Neural crest cell (in vitro differentiated cells): ENCODE data around the gene KAT6B. TPM values are rescaled to one million over a fixed set of nuclear protein-coding genes. Genes with fewer than 3 reads are reported as not detected.

Experiments used
- DNase-seq: peaks from one replicate; pipeline ENCODE4 v3.0.0; 2021; ENCODE audit warnings: low read depth, mixed read lengths, low spot score
- H3K27ac Mint-ChIP-seq: one replicate; pipeline ENCODE4 v1.8.0; 2021; ENCODE audit warnings: mild to moderate bottlenecking, mixed read lengths; ENCODE audit not compliant: unreplicated experiment
- H3K27me3 Mint-ChIP-seq: 2 replicates; pipeline ENCODE4 v1.8.0; 2021; ENCODE audit warnings: low read depth, mild to moderate bottlenecking, mixed read lengths
- H3K36me3 Mint-ChIP-seq: 2 replicates; pipeline ENCODE4 v1.8.0; 2021; ENCODE audit warnings: low read depth, mild to moderate bottlenecking, mixed read lengths
- H3K4me1 Mint-ChIP-seq: 2 replicates; pipeline ENCODE4 v1.8.0; 2021; ENCODE audit warnings: mixed read lengths
- H3K4me3 Mint-ChIP-seq: one replicate; pipeline ENCODE4 v1.8.0; 2021; ENCODE audit warnings: mild to moderate bottlenecking, mixed read lengths
- H3K9me3 Mint-ChIP-seq: 2 replicates; pipeline ENCODE4 v1.8.0; 2021; ENCODE audit warnings: mixed read lengths
- total RNA-seq: library from RNA; stranded (reverse); gene quantifications from 2 replicates; pipeline ENCODE4 v1.2.1, GENCODE V29; 2021
- TF ChIP-seq, protein P1 (sequence below): fragments of 200-600 bp; sonication (generic); conservative IDR thresholded peaks from 2 replicates; pipeline ENCODE4 v1.5.0; 2021; ENCODE audit warnings: antibody characterized with exemption, mild to moderate bottlenecking

The KAT6B gene
- total RNA-seq, 1 donor from 2014 or later: 34.2 TPM

DNA sequence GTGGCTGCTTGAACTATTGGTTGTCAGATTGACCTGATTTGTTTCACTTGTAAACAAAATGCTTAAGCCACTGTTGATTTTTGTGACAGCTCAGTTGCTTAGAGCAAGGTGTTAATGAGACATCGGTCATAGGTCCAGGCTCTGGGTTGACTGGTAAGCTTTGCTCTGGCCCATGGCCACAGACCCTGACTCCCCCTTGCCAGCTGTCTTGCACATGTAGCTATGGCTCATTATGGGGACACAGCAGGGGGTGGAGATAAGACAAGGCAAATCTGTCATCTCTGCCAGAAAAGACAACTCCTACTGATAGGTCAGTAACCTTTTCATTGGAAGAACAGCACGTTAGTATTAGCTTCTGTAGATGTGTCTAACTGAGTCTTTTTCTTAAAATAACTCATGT, 95.3 kb downstream of the KAT6B start:
- Mint-ChIP-seq H3K27me3 (no peaks in the 10 kb centered on the region), H3K4me1 (peaks cover 39% of the 10 kb centered on the region), H3K9me3 (no peaks in the 10 kb centered on the region), H3K36me3 (peaks cover 14% of the 10 kb centered on the region), H3K27ac (no peak overlapping the region), H3K4me3 (no peak overlapping the region)
- no peak for DNase-seq
- TF ChIP-seq, protein P1, sequence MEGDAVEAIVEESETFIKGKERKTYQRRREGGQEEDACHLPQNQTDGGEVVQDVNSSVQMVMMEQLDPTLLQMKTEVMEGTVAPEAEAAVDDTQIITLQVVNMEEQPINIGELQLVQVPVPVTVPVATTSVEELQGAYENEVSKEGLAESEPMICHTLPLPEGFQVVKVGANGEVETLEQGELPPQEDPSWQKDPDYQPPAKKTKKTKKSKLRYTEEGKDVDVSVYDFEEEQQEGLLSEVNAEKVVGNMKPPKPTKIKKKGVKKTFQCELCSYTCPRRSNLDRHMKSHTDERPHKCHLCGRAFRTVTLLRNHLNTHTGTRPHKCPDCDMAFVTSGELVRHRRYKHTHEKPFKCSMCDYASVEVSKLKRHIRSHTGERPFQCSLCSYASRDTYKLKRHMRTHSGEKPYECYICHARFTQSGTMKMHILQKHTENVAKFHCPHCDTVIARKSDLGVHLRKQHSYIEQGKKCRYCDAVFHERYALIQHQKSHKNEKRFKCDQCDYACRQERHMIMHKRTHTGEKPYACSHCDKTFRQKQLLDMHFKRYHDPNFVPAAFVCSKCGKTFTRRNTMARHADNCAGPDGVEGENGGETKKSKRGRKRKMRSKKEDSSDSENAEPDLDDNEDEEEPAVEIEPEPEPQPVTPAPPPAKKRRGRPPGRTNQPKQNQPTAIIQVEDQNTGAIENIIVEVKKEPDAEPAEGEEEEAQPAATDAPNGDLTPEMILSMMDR: no peak

DNA sequence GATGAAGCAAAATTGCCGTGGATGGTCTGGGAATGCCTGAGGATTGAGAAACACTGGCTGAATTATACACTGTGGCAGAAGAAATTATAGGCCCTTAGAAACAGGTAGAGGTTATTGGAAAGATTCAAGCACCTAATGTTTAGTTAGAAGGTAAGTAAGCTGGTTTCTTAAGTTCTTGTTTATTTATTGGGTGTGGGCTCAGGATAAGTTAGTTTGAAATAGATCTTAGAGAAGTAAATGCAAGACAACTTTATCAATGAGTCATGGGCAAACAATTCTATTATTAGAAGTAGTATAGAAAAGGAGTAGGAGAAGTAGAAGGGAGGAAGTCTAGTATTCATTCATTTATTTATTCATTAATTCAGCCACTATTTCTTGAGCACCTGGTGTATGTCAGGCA, 96.5 kb downstream of the KAT6B start:
- no peaks in the 10 kb centered on the region for H3K27me3 Mint-ChIP-seq
- H3K36me3 Mint-ChIP-seq: peaks cover 11% of the 10 kb centered on the region
- no peak for DNase-seq
- H3K9me3 Mint-ChIP-seq: no peaks in the 10 kb centered on the region
- no peak overlapping the region for H3K27ac Mint-ChIP-seq
- H3K4me3 Mint-ChIP-seq: no peak overlapping the region
- H3K4me1 Mint-ChIP-seq: peaks cover 46% of the 10 kb centered on the region
- TF ChIP-seq, protein P1: no peak

DNA sequence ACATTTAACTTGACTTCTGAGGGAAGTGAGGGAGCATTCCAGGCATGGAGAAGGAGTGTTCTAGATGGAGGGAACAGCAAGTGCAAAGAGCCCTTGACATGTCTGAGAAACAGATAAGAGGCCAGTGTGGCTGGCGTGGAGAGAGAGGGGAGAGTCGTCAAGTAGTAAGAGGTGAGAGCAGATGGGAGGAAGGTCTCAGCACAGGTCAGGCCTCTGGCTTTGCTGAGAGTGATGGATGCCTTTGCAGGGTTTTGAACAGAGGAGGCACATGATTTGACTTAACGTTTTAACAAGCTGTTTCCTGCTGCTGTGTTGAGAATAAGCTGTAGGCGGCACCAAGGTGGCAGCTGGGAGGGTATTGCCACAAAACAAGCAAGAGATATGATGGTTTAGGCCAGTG, 97.2 kb downstream of the KAT6B start:
- no peak overlapping the region for H3K4me3 Mint-ChIP-seq
- DNase-seq: no peak
- H3K27me3 Mint-ChIP-seq: no peaks in the 10 kb centered on the region
- H3K9me3 Mint-ChIP-seq: no peaks in the 10 kb centered on the region
- TF ChIP-seq, protein P1: no peak
- no peak overlapping the region for H3K27ac Mint-ChIP-seq
- peaks cover 46% of the 10 kb centered on the region for H3K4me1 Mint-ChIP-seq
- H3K36me3 Mint-ChIP-seq: peaks cover 11% of the 10 kb centered on the region

DNA sequence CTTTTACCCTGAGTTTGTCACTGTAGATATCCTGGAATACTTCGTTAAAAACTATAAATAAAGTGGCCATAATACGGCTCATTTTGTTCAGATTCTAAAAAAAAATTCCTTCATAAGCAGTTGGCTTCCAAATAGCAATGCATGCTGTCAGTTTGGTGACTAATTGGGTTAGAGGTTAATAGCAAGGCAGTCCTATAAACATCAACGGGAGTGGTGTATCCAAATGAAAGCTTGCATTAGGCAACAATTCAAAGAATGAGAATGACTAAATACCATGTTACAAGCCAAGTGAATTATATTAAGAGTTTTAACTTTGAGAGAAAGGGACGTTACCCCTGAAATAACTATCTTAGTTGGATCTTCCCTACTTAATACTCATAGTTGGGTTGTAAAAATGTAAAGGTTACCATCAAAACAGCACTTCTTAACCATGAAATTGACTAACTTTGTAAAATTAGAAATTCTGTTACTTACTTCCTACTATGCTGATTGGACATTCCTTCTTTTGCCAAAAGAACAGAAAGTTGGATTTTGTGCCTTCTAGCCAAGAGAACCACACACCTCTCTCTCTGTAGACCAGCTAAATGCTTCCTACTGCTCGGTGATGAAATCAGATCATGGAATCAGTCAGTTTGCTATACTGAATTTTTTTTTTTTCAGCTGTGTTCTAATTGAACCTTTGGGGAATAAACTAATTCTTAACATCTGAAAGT, 98.0 kb downstream of the KAT6B start:
- Mint-ChIP-seq H3K4me3 (no peak overlapping the region), H3K36me3 (peaks cover 11% of the 10 kb centered on the region), H3K4me1 (peaks cover 50% of the 10 kb centered on the region), H3K9me3 (no peaks in the 10 kb centered on the region), H3K27ac (no peak overlapping the region), H3K27me3 (no peaks in the 10 kb centered on the region)
- TF ChIP-seq, protein P1: no peak
- no peak for DNase-seq

DNA sequence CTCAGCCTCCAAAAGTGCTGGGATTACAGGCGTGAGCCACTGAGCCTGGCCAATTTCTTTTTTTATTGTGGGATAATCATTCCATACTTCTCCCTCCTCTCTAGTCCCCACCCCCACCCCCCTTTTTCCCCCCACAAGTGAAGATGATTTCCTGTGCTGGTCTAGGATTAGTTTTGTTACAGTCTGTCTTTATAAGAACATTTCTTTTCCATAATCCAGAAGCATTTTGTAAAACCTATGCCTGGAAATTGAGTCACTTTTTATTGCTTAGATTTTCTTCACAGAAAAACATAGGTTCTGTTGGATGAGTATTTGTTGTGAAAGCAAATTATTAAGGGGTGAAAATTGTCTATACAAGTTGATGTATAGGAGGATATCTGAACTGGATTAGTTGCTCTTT, 98.9 kb downstream of the KAT6B start:
- TF ChIP-seq, protein P1: no peak
- H3K9me3 Mint-ChIP-seq: no peaks in the 10 kb centered on the region
- no peaks in the 10 kb centered on the region for H3K27me3 Mint-ChIP-seq
- peak overlapping the region; percentile 35 for H3K4me3 Mint-ChIP-seq
- peaks cover 5% of the 10 kb centered on the region for H3K36me3 Mint-ChIP-seq
- H3K27ac Mint-ChIP-seq: no peak overlapping the region
- H3K4me1 Mint-ChIP-seq: peaks cover 50% of the 10 kb centered on the region
- DNase-seq: no peak
